ENCODE data around the gene SPDYC. TPM values are rescaled to one million over a fixed set of nuclear protein-coding genes. Genes with fewer than 3 reads are reported as not detected.

Gene SPDYC, protein sequence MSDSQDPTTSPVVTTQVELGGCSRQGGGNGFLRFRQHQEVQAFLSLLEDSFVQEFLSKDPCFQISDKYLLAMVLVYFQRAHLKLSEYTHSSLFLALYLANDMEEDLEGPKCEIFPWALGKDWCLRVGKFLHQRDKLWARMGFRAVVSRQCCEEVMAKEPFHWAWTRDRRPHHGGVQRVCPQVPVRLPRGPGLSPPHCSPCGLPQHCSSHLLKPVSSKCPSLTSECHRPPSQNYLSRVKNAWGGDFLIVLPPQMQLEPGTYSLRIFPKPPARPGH
- not detected in 2 replicates for total RNA-seq
- long read RNA-seq = 0 reads

DNA sequence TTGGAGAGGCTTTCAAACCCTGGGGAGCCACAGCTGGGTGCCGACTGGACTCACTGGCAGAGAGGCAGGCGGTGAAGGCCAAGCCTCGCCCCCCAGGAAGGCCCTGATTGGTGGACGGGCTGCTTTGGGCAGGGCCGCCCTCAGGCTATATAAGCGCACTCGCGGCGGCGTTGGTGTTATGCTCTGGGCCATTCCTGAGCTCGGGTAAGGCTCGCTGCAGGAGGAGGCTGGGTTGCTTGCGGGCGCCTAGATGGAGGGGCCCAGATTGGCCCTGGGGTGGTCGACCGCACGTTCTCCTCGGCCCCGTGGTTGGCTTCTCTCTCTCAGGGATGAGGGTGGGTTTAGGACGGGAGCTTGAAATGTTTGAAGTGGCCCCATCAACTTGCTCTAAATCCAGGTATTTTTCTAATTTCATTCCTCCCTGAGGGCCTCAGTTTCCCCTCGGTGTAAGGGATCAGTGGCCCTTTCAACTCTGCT lies at the start of gene SPDYC:
Gene SPDYC, plus strand, starts transcription at position 176 of the 477 bp plus-strand sequence. CDS start 1,125 bp downstream, outside the sequence.
- Mint-ChIP-seq H3K9me3 (ENCODE audit: low read depth) (no peaks in the 10 kb centered on the region), H3K36me3 (ENCODE audit: insufficient read depth) (no peaks in the 10 kb centered on the region), H3K4me1 (ENCODE audit: low read depth) (no peaks in the 10 kb centered on the region), H3K27ac (no peak within 1 kb of the TSS), H3K27me3 (no peaks in the 10 kb centered on the region), H3K4me3 (ENCODE audit: low read depth) (no peak within 1 kb of the TSS)
- TF ChIP-seq, protein P1, sequence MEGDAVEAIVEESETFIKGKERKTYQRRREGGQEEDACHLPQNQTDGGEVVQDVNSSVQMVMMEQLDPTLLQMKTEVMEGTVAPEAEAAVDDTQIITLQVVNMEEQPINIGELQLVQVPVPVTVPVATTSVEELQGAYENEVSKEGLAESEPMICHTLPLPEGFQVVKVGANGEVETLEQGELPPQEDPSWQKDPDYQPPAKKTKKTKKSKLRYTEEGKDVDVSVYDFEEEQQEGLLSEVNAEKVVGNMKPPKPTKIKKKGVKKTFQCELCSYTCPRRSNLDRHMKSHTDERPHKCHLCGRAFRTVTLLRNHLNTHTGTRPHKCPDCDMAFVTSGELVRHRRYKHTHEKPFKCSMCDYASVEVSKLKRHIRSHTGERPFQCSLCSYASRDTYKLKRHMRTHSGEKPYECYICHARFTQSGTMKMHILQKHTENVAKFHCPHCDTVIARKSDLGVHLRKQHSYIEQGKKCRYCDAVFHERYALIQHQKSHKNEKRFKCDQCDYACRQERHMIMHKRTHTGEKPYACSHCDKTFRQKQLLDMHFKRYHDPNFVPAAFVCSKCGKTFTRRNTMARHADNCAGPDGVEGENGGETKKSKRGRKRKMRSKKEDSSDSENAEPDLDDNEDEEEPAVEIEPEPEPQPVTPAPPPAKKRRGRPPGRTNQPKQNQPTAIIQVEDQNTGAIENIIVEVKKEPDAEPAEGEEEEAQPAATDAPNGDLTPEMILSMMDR (IDR thresholded peaks at IDR 0.05; ENCODE audit: unreplicated experiment) = no peak
- no peak for DNase-seq (ENCODE audit: low spot score, unreplicated experiment)

DNA sequence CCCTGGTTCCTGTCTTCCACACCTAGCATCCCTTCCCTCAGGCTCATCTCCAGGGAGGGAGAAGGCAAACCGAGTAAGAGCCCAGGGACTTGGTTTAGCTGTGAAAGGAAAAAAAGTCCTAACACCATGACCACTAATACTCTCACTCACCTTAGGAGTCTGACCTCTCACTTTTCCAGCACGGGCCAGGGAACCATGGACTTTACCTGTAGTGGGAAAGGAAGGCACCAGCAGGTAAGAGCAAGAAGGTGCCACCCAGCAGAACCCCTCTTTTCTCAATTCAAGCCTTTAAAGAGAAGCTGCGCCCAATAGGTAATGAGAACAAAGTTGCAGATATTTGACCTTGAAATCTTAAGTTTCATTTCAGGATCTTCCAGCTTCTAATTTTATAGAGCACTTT lies 49.2 kb upstream of the SPDYC start:
- Mint-ChIP-seq H3K4me3 (ENCODE audit: low read depth) (peak overlapping the region; percentile 100), H3K27me3 (no peaks in the 10 kb centered on the region), H3K4me1 (ENCODE audit: low read depth) (peaks cover 14% of the 10 kb centered on the region), H3K27ac (peak overlapping the region; percentile 98), H3K9me3 (ENCODE audit: low read depth) (no peaks in the 10 kb centered on the region), H3K36me3 (ENCODE audit: insufficient read depth) (peaks cover 16% of the 10 kb centered on the region)
- TF ChIP-seq, protein P1 (IDR thresholded peaks at IDR 0.05; ENCODE audit: unreplicated experiment) = no peak
- no peak for DNase-seq (ENCODE audit: low spot score, unreplicated experiment)

DNA sequence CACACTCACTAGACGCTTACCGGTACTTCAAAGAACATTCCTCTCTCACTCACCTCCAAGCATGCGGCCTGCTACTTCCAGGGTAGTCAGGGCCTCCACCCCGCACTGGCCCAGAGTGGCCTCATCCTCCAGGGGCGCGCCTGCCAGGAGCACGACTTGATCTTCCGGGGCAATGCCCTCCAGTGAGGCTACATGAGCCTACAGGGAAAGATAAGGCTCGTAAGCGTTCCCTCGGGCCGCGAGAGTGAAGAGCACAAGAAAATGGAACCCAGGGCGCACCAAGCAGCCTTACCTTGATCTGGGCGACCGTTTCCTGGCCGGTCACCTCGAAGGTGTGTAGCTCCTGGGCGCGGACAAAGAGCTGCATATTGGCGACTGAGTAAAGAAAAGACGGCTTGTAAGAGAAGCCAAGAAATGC lies 48.6 kb upstream of the SPDYC start:
- Mint-ChIP-seq H3K36me3 (ENCODE audit: insufficient read depth) (peaks cover 16% of the 10 kb centered on the region), H3K27me3 (no peaks in the 10 kb centered on the region), H3K4me3 (ENCODE audit: low read depth) (peak overlapping the region; percentile 100)

DNA sequence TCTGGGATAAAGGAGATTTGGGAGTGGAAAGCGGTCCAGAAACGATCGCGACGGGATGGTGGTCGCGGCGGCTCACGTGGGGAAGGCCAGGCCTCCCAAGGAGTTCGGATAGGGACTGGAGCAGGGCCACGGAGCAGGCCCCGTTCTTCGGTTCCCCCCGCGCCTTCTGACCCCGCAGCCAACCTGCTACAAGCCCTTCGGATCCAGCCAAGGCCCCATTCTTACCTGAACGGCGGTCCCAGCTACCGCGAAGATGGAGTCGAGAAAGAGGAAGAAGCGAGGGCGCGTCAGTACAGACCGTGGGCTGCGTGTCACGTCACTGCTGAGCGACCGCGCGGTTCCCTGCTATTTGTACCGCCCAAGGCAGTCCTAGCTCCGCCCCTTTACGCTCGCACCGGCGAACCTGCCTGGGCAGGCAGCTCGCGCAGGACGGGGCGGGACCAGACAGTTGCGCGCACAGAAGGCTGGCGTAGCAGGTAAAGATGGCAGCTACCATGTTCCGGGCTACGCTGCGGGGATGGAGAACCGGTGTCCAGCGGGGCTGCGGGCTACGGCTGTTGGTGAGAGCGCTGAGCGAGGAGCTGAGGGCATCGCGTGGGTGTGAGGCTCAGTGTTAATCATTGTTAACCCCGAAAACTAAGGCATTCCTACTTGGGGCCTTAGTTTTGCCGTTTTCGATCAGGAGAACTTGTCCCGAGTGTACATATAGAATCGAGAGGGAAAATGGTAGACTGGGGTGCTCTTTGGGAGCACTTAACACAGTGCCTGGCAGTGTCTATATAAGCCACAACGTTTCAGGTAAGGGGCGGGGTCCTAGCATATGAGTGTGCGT lies 48.0 kb upstream of the SPDYC start, which contains the start of the genes FAU and MRPL49:
Gene FAU, minus strand, starts transcription at position 270 of the 832 bp plus-strand sequence. CDS start 321 bp downstream, outside the sequence.
Gene MRPL49, plus strand, starts transcription at position 457 of the 832 bp plus-strand sequence. Its CDS starts 26 bp downstream, at position 483.
- no peaks in the 10 kb centered on the region for H3K27me3 Mint-ChIP-seq
- H3K9me3 Mint-ChIP-seq (ENCODE audit: low read depth) = no peaks in the 10 kb centered on the region
- peak within 1 kb of the TSS; percentile 100 for H3K4me3 Mint-ChIP-seq (ENCODE audit: low read depth)
- peaks cover 16% of the 10 kb centered on the region for H3K36me3 Mint-ChIP-seq (ENCODE audit: insufficient read depth)
- TF ChIP-seq, protein P1 (IDR thresholded peaks at IDR 0.05; ENCODE audit: unreplicated experiment) = no peak
- H3K4me1 Mint-ChIP-seq (ENCODE audit: low read depth) = peaks cover 14% of the 10 kb centered on the region
- peak; percentile 93 for DNase-seq (ENCODE audit: low spot score, unreplicated experiment)
- peak within 1 kb of the TSS; percentile 98 for H3K27ac Mint-ChIP-seq

More for the DNA sequence above, 48.6 kb upstream of the SPDYC start:
- peaks cover 14% of the 10 kb centered on the region for H3K4me1 Mint-ChIP-seq (ENCODE audit: low read depth)
- H3K27ac Mint-ChIP-seq = peak overlapping the region; percentile 98
- no peaks in the 10 kb centered on the region for H3K9me3 Mint-ChIP-seq (ENCODE audit: low read depth)
- TF ChIP-seq, protein P1 (IDR thresholded peaks at IDR 0.05; ENCODE audit: unreplicated experiment) = no peak
- no peak for DNase-seq (ENCODE audit: low spot score, unreplicated experiment)

Measured in progenitor cell of endocrine pancreas (in vitro differentiated cells).